ENCODE data around the gene NTSR2.
"Not testable (repeated sequence)": the region's sequence is repeated elsewhere in the genome, so short reads cannot be mapped to it uniquely, and the experiment has no call there.

Gene NTSR2

GRCh38 chr2:11665510-11666362, 4.3 kb downstream of the NTSR2 start:
- H3K9me3 Mint-ChIP-seq, result peaks cover 0 to 1% of the 10 kb centered on the region in 2 donors
- H3K4me3 Mint-ChIP-seq, result no peak overlapping the region
- ATAC-seq (replicated peaks), result no peak
- DNase-seq, result no peak
- H3K36me3 Mint-ChIP-seq (ENCODE audit: insufficient read depth), result no peaks in the 10 kb centered on the region
- peaks cover 0 to 2% of the 10 kb centered on the region in 2 donors for H3K4me1 Mint-ChIP-seq (ENCODE audit: low read depth in 2 of 2)
- no peak overlapping the region for H3K27ac Mint-ChIP-seq
- peaks cover 52 to 70% of the 10 kb centered on the region in 2 donors for H3K27me3 Mint-ChIP-seq

- H3K4me1 Mint-ChIP-seq (ENCODE audit: low read depth in 2 of 2), result peaks cover 0 to 2% of the 10 kb centered on the region in 2 donors
- ATAC-seq (replicated peaks) (no peak), DNase-seq (no peak)
- H3K9me3 Mint-ChIP-seq, result no peaks in the 10 kb centered on the region
- H3K27me3 Mint-ChIP-seq, result peaks cover 47 to 70% of the 10 kb centered on the region in 2 donors
- no peaks in the 10 kb centered on the region for H3K36me3 Mint-ChIP-seq (ENCODE audit: insufficient read depth)
- no peak overlapping the region for H3K4me3 Mint-ChIP-seq
- no peak overlapping the region for H3K27ac Mint-ChIP-seq
These were observed 5.0 kb downstream of the NTSR2 start for GRCh38 chr2:11665028-11665427.

- Mint-ChIP-seq H3K9me3 (no peaks in the 10 kb centered on the region), H3K4me1 (ENCODE audit: low read depth in 2 of 2) (peaks cover 0 to 2% of the 10 kb centered on the region in 2 donors), H3K36me3 (ENCODE audit: insufficient read depth) (no peaks in the 10 kb centered on the region), H3K4me3 (no peak overlapping the region), H3K27me3 (peaks cover 42 to 76% of the 10 kb centered on the region in 2 donors), H3K27ac (no peak overlapping the region)
- DNase-seq (no peak), ATAC-seq (replicated peaks) (no peak)
These were observed 6.6 kb downstream of the NTSR2 start for GRCh38 chr2:11663427-11663826.

- no peaks in the 10 kb centered on the region for H3K9me3 Mint-ChIP-seq
- peaks cover 45 to 76% of the 10 kb centered on the region in 2 donors for H3K27me3 Mint-ChIP-seq
- H3K4me1 Mint-ChIP-seq (ENCODE audit: low read depth in 2 of 2), result peaks cover 0 to 2% of the 10 kb centered on the region in 2 donors
- no peak for DNase-seq
- H3K4me3 Mint-ChIP-seq, result no peak overlapping the region
- H3K36me3 Mint-ChIP-seq (ENCODE audit: insufficient read depth), result no peaks in the 10 kb centered on the region
- H3K27ac Mint-ChIP-seq, result no peak overlapping the region
- no peak for ATAC-seq (replicated peaks)
These were observed 7.1 kb downstream of the NTSR2 start for GRCh38 chr2:11662882-11663281.

- ATAC-seq (replicated peaks) (no peak), DNase-seq (no peak)
- Mint-ChIP-seq H3K36me3 (ENCODE audit: insufficient read depth) (no peaks in the 10 kb centered on the region), H3K27me3 (peaks cover 49 to 76% of the 10 kb centered on the region in 2 donors), H3K4me3 (no peak overlapping the region), H3K4me1 (ENCODE audit: low read depth in 2 of 2) (peaks cover 0 to 2% of the 10 kb centered on the region in 2 donors), H3K9me3 (no peaks in the 10 kb centered on the region), H3K27ac (no peak overlapping the region)
These were observed 8.0 kb downstream of the NTSR2 start for GRCh38 chr2:11661891-11662435.

GRCh38 chr2:11660396-11660795, 9.6 kb downstream of the NTSR2 start:
- not testable (repeated sequence) for H3K27ac Mint-ChIP-seq; H3K4me1 Mint-ChIP-seq (ENCODE audit: low read depth in 2 of 2); H3K9me3 Mint-ChIP-seq; H3K36me3 Mint-ChIP-seq (ENCODE audit: insufficient read depth); DNase-seq; H3K4me3 Mint-ChIP-seq; ATAC-seq (replicated peaks)
- H3K27me3 Mint-ChIP-seq, result peaks cover 58 to 74% of the 10 kb centered on the region in 2 donors

GRCh38 chr2:11659851-11660250, 10.1 kb downstream of the NTSR2 start:
- ATAC-seq (replicated peaks), result no peak
- no peaks in the 10 kb centered on the region for H3K4me1 Mint-ChIP-seq (ENCODE audit: low read depth in 2 of 2)
- no peaks in the 10 kb centered on the region for H3K9me3 Mint-ChIP-seq
- H3K4me3 Mint-ChIP-seq, result no peak overlapping the region
- H3K27ac Mint-ChIP-seq, result no peak overlapping the region
- no peaks in the 10 kb centered on the region for H3K36me3 Mint-ChIP-seq (ENCODE audit: insufficient read depth)
- H3K27me3 Mint-ChIP-seq, result peaks cover 58 to 74% of the 10 kb centered on the region in 2 donors
- no peak for DNase-seq

GRCh38 chr2:11659115-11659475, 10.9 kb downstream of the NTSR2 start:
- H3K27me3 Mint-ChIP-seq, result peaks cover 57 to 74% of the 10 kb centered on the region in 2 donors
- DNase-seq, result no peak
- H3K4me3 Mint-ChIP-seq, result no peak overlapping the region
- ATAC-seq (replicated peaks), result no peak
- no peaks in the 10 kb centered on the region for H3K9me3 Mint-ChIP-seq
- H3K27ac Mint-ChIP-seq, result no peak overlapping the region
- H3K4me1 Mint-ChIP-seq (ENCODE audit: low read depth in 2 of 2), result no peaks in the 10 kb centered on the region
- no peaks in the 10 kb centered on the region for H3K36me3 Mint-ChIP-seq (ENCODE audit: insufficient read depth)

GRCh38 chr2:11658208-11659114, 11.5 kb downstream of the NTSR2 start:
- Mint-ChIP-seq H3K27me3 (peaks cover 51 to 72% of the 10 kb centered on the region in 2 donors), H3K4me1 (ENCODE audit: low read depth in 2 of 2) (no peaks in the 10 kb centered on the region), H3K4me3 (no peak overlapping the region), H3K36me3 (ENCODE audit: insufficient read depth) (no peaks in the 10 kb centered on the region), H3K9me3 (no peaks in the 10 kb centered on the region), H3K27ac (no peak overlapping the region)
- ATAC-seq (replicated peaks) (no peak), DNase-seq (no peak)

- peaks cover 43 to 64% of the 10 kb centered on the region in 2 donors for H3K27me3 Mint-ChIP-seq
- no peak overlapping the region for H3K27ac Mint-ChIP-seq
- ATAC-seq (replicated peaks) (no peak), DNase-seq (no peak)
- H3K9me3 Mint-ChIP-seq, result no peaks in the 10 kb centered on the region
- H3K4me1 Mint-ChIP-seq (ENCODE audit: low read depth in 2 of 2), result no peaks in the 10 kb centered on the region
- no peaks in the 10 kb centered on the region for H3K36me3 Mint-ChIP-seq (ENCODE audit: insufficient read depth)
- no peak overlapping the region for H3K4me3 Mint-ChIP-seq
These were observed 12.3 kb downstream of the NTSR2 start for GRCh38 chr2:11657646-11658045.

- no peaks in the 10 kb centered on the region for H3K9me3 Mint-ChIP-seq
- no peak for DNase-seq
- peaks cover 40 to 59% of the 10 kb centered on the region in 2 donors for H3K27me3 Mint-ChIP-seq
- H3K36me3 Mint-ChIP-seq (ENCODE audit: insufficient read depth), result no peaks in the 10 kb centered on the region
- H3K4me3 Mint-ChIP-seq, result no peak overlapping the region
- no peaks in the 10 kb centered on the region for H3K4me1 Mint-ChIP-seq (ENCODE audit: low read depth in 2 of 2)
- no peak overlapping the region for H3K27ac Mint-ChIP-seq
- no peak for ATAC-seq (replicated peaks)
These were observed 12.8 kb downstream of the NTSR2 start for GRCh38 chr2:11657195-11657594.

GRCh38 chr2:11656671-11657101, 13.3 kb downstream of the NTSR2 start:
- Mint-ChIP-seq H3K27me3 (peaks cover 34 to 54% of the 10 kb centered on the region in 2 donors), H3K4me1 (ENCODE audit: low read depth in 2 of 2) (no peaks in the 10 kb centered on the region)
- DNase-seq, result no peak

GRCh38 chr2:11656252-11656651, 13.7 kb downstream of the NTSR2 start:
- H3K27me3 Mint-ChIP-seq, result peaks cover 33 to 51% of the 10 kb centered on the region in 2 donors

More at GRCh38 chr2:11656671-11657101, 13.3 kb downstream of the NTSR2 start:
- Mint-ChIP-seq H3K9me3 (no peaks in the 10 kb centered on the region), H3K27ac (no peak overlapping the region), H3K36me3 (ENCODE audit: insufficient read depth) (no peaks in the 10 kb centered on the region), H3K4me3 (no peak overlapping the region)
- no peak for ATAC-seq (replicated peaks)

More at GRCh38 chr2:11656252-11656651, 13.7 kb downstream of the NTSR2 start:
- H3K36me3 Mint-ChIP-seq (ENCODE audit: insufficient read depth), result no peaks in the 10 kb centered on the region
- no peaks in the 10 kb centered on the region for H3K4me1 Mint-ChIP-seq (ENCODE audit: low read depth in 2 of 2)
- no peak for ATAC-seq (replicated peaks)
- no peak overlapping the region for H3K4me3 Mint-ChIP-seq
- H3K9me3 Mint-ChIP-seq, result no peaks in the 10 kb centered on the region
- no peak overlapping the region for H3K27ac Mint-ChIP-seq
- DNase-seq, result no peak
